Activated T-helper 1 cell treated with anti-CD3 and anti-CD28 coated beads, Interleukin-2, amount 50 U/mL, for 16 hours (primary cell): ENCODE measurements around the gene CALML6.
A peak's percentile ranks its signal among the peaks of the same experiment; 100 is the strongest.

Source experiments
- DNase-seq, 2 donors: peaks; one replicate each; pipeline ENCODE4 v3.0.0-alpha.2; 2020; ENCODE audit warnings: low read depth in 1 of 2, low spot score in 1 of 2

Gene CALML6

GRCh38 chr1:1910651-1911331 is 4.3 kb upstream of the CALML6 start:
- DNase-seq = no peak

GRCh38 chr1:1911350-1912041 is 3.6 kb upstream of the CALML6 start:
- DNase-seq = no peak

GRCh38 chr1:1914101-1914970 is 724 bp upstream of the CALML6 start:
- no peak for DNase-seq

GRCh38 chr1:1915911-1916840 is 1.1 kb downstream of the CALML6 start:
- DNase-seq = no peak

- no peak for DNase-seq
Observed at GRCh38 chr1:1916851-1917251, 1.8 kb downstream of the CALML6 start.

- DNase-seq = no peak
Observed at GRCh38 chr1:1917304-1917976, 2.4 kb downstream of the CALML6 start.

- DNase-seq = no peak
Observed at GRCh38 chr1:1917995-1918900, 3.2 kb downstream of the CALML6 start.

- no peak for DNase-seq
Observed at GRCh38 chr1:1918901-1919303, 3.8 kb downstream of the CALML6 start, which contains the start of gene TMEM52. TMEM52 (minus strand) TSS chr1:1919279; CDS start chr1:1919265, 14 bp downstream.

- peak; percentile 98 to 99 for DNase-seq
Observed at GRCh38 chr1:1919304-1920056, 4.4 kb downstream of the CALML6 start.

GRCh38 chr1:1920057-1920607 is 5.1 kb downstream of the CALML6 start:
- no peak for DNase-seq

GRCh38 chr1:1920608-1921458 is 5.8 kb downstream of the CALML6 start:
- DNase-seq = no peak

- no peak for DNase-seq
Observed at GRCh38 chr1:1921459-1921862, 6.4 kb downstream of the CALML6 start.

- DNase-seq = no peak
Observed at GRCh38 chr1:1921901-1922701, 7.0 kb downstream of the CALML6 start.

- DNase-seq = no peak
Observed at GRCh38 chr1:1922702-1922955, 7.6 kb downstream of the CALML6 start.

- DNase-seq = no peak
Observed at GRCh38 chr1:1922956-1923833, 8.1 kb downstream of the CALML6 start.

GRCh38 chr1:1924386-1924785 is 9.3 kb downstream of the CALML6 start:
- DNase-seq = no peak
